Posterior cingulate gyrus (tissue), 11 donors: Measurements from ENCODE around the gene LCN2.

Experiments used
- DNase-seq, 10 donors: peaks; one replicate each; pipeline versions ENCODE4 v3.0.0 to v3.0.0-alpha.2; 2020 to 2021; ENCODE audit warnings: mixed read lengths in 3 of 10
- intact Hi-C: fragments of 100-400 bp; cut with DNase I; formaldehyde crosslinking; loops from one replicate; pipeline ENCODE4 v1.15.1; 2023

The LCN2 gene

GRCh38 chr9:128113526-128114325, 35.5 kb upstream of the LCN2 start:
- intact Hi-C loops = no loop called here
- peak in 4 of 10 donors; percentile 3 to 67 (median 44) for DNase-seq

- DNase-seq = peak in 4 of 10 donors; percentile 4 to 79 (median 48)
- intact Hi-C loops = no loop called here
These were observed 34.7 kb upstream of the LCN2 start for GRCh38 chr9:128114326-128115186.

GRCh38 chr9:128115187-128116103, 33.8 kb upstream of the LCN2 start:
- DNase-seq = peak in 4 of 10 donors; percentile 2 to 73 (median 50)
- intact Hi-C loops = no loop called here

- intact Hi-C loops = no loop called here
- DNase-seq = peak in 4 of 10 donors; percentile 6 to 73 (median 62)
These were observed 32.9 kb upstream of the LCN2 start for GRCh38 chr9:128116104-128117083.

- intact Hi-C loops = no loop called here
- DNase-seq = peak; percentile 85 to 99 (median 97)
These were observed 31.4 kb upstream of the LCN2 start for GRCh38 chr9:128117613-128118471.

- intact Hi-C loops = no loop called here
- peak in 4 of 10 donors; percentile 1 to 39 (median 20) for DNase-seq
These were observed 30.8 kb upstream of the LCN2 start for GRCh38 chr9:128118472-128118857.

- peak in 4 of 10 donors; percentile 3 to 69 (median 60) for DNase-seq
- intact Hi-C loops = no loop called here
These were observed 30.1 kb upstream of the LCN2 start for GRCh38 chr9:128118971-128119665.

GRCh38 chr9:128120061-128120740, 29.1 kb upstream of the LCN2 start:
- peak in 4 of 10 donors; percentile 5 to 69 (median 36) for DNase-seq
- intact Hi-C loops = loop anchor here (10.0 kb wide), 1 partner anchor 175 kb away; no protein-coding TSS in a partner anchor

GRCh38 chr9:128120741-128121465, 28.4 kb upstream of the LCN2 start:
- DNase-seq = peak in 5 of 10 donors; percentile 5 to 79 (median 53)
- intact Hi-C loops = loop anchor here (10.0 kb wide), 1 partner anchor 176 kb away; no protein-coding TSS in a partner anchor

- peak in 4 of 10 donors; percentile 5 to 65 (median 38) for DNase-seq
- intact Hi-C loops = loop anchor here (10.0 kb wide), 1 partner anchor 177 kb away; no protein-coding TSS in a partner anchor
These were observed 27.8 kb upstream of the LCN2 start for GRCh38 chr9:128121466-128121810.

- DNase-seq = peak in 4 of 10 donors; percentile 16 to 82 (median 64)
- intact Hi-C loops = loop anchor here (10.0 kb wide), 1 partner anchor 177 kb away; no protein-coding TSS in a partner anchor
These were observed 27.1 kb upstream of the LCN2 start for GRCh38 chr9:128121924-128122808.

- DNase-seq = peak in 4 of 10 donors; percentile 16 to 74 (median 54)
These were observed 26.5 kb upstream of the LCN2 start for GRCh38 chr9:128122809-128123175.

GRCh38 chr9:128123451-128124080, 25.7 kb upstream of the LCN2 start:
- DNase-seq = peak in 4 of 10 donors; percentile 22 to 71 (median 56)
- intact Hi-C loops = loop anchor here (10.0 kb wide), 1 partner anchor 179 kb away; no protein-coding TSS in a partner anchor

More at GRCh38 chr9:128122809-128123175, 26.5 kb upstream of the LCN2 start:
- intact Hi-C loops = loop anchor here (10.0 kb wide), 1 partner anchor 178 kb away; no protein-coding TSS in a partner anchor

GRCh38 chr9:128124451-128124850, 24.8 kb upstream of the LCN2 start:
- peak in 3 of 10 donors; percentile 3 to 39 (median 31) for DNase-seq
- intact Hi-C loops = loop anchor here (10.0 kb wide), 1 partner anchor 180 kb away; no protein-coding TSS in a partner anchor
